ENCODE results near the gene ETV6.

- TF ChIP-seq POLR2A (IDR thresholded peaks at IDR 0.05): no peak
- no peak for TF ChIP-seq CTCF (IDR thresholded peaks at IDR 0.05)
Observed at GRCh38 chr12:11812241-11812585, 162.7 kb downstream of the ETV6 start.

Measured in uterus (tissue), 2 donors.